Neural progenitor cell (in vitro differentiated cells): ENCODE measurements around the gene GALNT18.

Experiments used
- EZH2phosphoT487 ChIP-seq: fragments of 200-600 bp; sonication (generic); IDR thresholded peaks from 2 replicates; pipeline ENCODE4 v1.6.1; 2017; ENCODE audit warnings: antibody characterized with exemption
- TF ChIP-seq, protein P1 (sequence below): fragments of 200-600 bp; sonication (generic); IDR thresholded peaks from 2 replicates; pipeline ENCODE4 v1.5.1; 2017; ENCODE audit warnings: antibody characterized with exemption, mild to moderate bottlenecking

- TF ChIP-seq, protein P1, sequence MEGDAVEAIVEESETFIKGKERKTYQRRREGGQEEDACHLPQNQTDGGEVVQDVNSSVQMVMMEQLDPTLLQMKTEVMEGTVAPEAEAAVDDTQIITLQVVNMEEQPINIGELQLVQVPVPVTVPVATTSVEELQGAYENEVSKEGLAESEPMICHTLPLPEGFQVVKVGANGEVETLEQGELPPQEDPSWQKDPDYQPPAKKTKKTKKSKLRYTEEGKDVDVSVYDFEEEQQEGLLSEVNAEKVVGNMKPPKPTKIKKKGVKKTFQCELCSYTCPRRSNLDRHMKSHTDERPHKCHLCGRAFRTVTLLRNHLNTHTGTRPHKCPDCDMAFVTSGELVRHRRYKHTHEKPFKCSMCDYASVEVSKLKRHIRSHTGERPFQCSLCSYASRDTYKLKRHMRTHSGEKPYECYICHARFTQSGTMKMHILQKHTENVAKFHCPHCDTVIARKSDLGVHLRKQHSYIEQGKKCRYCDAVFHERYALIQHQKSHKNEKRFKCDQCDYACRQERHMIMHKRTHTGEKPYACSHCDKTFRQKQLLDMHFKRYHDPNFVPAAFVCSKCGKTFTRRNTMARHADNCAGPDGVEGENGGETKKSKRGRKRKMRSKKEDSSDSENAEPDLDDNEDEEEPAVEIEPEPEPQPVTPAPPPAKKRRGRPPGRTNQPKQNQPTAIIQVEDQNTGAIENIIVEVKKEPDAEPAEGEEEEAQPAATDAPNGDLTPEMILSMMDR: no peak
- TF ChIP-seq EZH2phosphoT487: no peak
These were observed 299.7 kb downstream of the GALNT18 start for GRCh38 chr11:11322101-11322500.
